ENCODE measurements around the gene CCNL1.
"Not testable (repeated sequence)": the region's sequence is repeated elsewhere in the genome, so short reads cannot be mapped to it uniquely, and the experiment has no call there.

Gene CCNL1

GRCh38 chr3:157121522-157121921 is 38.4 kb downstream of the CCNL1 start:
- DNase-seq, result no peak

- DNase-seq, result no peak
Observed at GRCh38 chr3:157120071-157120892, 39.7 kb downstream of the CCNL1 start.

DNA sequence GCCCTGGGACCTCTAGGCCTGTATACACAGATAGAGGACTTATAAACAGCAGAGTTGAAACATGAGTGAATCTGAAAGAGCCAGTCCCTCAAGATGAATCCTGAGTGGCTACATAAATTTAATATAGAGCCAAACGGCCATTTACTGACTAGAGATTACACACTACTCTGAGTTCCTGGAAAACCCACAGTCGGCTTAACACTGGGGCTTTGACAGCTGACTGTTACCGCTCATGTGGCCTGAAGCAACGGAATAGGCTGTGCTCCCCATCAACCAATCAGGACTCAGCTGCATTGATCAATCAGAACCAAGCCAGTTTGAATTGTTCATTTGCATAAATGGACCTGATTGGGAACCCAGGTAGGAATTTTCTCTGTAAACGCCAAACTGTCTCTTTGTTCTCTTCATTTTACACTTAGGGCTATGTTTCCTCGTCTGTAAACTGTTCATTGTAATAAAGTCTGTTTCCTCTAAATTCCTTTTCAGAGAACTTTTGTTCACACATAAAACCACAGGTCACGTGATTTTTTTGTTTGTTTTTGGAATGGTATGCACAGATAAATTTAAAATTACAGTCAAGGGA is 40.5 kb downstream of the CCNL1 start:
- DNase-seq, result no peak

GRCh38 chr3:157117875-157118654 is 41.9 kb downstream of the CCNL1 start:
- no peak for DNase-seq

DNA sequence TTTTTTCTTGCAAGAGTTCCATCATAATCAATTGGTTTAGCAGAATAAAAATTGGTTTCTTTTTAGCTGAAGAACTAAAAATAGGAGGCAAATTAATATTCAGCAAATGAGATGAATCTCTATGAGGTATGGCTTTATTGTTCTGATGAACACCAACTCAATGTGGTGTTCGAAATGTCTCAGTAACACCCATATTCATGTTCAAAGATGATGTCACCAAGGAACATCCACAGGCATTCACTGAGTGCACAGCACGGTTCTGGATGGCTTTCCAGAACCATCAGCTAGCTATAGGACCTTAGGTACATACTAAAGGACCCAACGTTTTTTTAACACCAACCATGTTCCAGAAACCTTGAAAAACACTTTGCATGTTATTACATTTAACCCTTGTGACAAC is 42.7 kb downstream of the CCNL1 start:
- DNase-seq, result no peak

- no peak for DNase-seq
Observed at GRCh38 chr3:157116017-157116416, 43.9 kb downstream of the CCNL1 start.

GRCh38 chr3:157115069-157116006 is 44.6 kb downstream of the CCNL1 start:
- no peak for DNase-seq

- no peak for DNase-seq
Observed at GRCh38 chr3:157113832-157114505, 46.0 kb downstream of the CCNL1 start.

DNA sequence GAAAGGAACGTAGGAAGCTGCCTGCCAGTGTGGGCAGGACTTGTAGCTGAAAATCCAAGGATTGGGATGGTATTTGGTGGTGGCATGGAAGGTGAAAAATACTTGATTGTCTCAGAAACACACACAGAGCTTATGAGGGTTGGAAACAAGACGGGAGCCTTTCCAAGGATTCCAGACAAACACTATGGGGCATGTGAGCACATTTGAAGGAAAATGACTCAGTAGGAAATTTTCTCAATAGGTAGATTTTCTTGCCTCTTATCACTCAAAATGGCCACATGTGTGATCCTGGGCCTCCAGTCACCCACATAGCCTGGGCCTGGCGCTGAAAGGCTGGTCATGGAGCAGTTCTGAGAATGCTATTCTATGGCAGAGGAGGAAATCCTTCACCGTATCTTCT is 47.4 kb downstream of the CCNL1 start:
- DNase-seq, result no peak

DNA sequence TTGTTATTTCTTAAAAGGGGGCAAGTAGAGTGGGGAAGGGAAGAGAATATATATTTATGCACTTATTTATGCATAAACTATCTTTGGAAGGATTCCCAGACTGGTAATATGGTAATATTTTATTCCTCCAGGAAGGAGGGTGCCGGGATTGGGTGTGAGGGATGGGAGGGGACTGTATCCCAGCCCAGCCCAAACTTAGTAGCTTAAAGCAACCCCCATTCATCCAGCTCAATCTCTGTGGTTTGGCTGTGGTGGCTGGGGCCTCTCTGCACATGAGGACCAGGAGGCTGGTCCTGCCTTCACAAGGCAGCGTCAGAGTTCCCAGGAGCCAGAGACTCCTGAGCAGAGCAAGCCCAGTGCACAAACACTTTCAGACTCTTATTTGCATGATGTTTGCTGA is 48.4 kb downstream of the CCNL1 start:
- DNase-seq, result no peak

DNA sequence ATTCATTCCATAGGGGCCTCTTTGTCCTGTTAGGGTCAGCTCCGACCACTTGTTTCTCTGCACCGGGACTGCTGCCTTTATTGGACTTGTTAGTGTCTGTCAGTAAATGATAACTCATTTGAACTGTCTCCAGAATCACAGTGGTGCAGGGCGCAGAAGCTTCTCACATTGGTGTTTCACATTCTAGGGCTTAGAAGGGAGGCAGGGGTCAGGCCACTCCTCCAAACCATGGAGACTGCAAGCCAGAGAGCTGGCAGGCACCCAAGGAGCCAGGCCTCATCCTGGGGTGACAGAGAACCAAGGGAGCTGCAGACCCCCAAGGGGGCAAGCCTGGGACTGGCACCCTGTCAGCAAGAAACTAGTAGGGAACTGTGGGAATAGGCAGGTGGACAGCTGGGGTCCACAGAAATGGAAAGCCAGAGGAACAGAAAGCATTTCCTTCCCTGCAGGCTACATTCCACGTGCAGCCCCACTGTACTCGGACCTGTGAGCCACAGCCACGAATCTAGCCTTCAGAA is 49.1 kb downstream of the CCNL1 start:
- no peak for DNase-seq

DNA sequence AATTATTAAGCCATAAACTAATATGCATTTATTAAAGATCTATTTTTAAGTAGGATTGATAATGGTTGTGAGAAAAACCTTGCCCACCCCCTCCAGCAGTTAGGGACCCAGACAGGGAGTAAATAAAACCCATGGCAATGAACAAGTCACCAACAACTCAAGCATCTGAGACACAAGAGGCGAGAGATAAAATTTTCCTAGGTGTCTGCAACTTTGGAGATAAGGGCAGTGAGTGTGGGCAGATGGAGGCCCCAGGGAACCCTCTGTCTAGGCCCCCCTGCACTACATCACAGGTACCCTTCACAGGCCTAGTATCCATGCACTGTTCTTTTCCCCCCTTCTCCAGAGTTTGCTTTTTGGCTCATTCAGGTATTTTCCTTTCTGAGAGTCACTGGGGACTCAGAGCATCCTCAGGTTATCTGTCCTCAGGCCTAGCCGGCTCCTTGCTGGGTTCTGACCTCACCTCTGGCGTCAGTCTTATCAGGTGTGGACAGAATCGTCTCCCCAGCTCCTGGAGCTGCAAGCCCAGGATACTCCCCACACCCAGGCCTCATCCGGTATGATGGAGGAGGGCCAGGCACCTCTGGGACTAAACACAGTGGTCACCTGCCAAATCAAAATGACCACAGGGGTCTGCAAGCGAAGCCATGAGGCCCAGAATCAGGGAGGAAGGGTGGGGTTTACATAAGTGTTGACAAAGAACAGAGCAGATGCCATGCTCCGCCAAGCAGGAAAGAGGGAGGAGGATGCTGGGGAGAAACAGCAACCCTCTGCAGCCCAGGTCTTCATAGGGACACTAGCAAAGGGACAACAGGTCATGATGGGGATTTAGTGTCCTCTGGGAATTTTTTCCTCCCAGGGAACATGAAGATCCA is 50.4 kb downstream of the CCNL1 start:
- no peak for DNase-seq

- DNase-seq, result no peak
Observed at GRCh38 chr3:157107644-157108133, 52.3 kb downstream of the CCNL1 start.

GRCh38 chr3:157107037-157107436 is 52.9 kb downstream of the CCNL1 start:
- no peak for DNase-seq

DNA sequence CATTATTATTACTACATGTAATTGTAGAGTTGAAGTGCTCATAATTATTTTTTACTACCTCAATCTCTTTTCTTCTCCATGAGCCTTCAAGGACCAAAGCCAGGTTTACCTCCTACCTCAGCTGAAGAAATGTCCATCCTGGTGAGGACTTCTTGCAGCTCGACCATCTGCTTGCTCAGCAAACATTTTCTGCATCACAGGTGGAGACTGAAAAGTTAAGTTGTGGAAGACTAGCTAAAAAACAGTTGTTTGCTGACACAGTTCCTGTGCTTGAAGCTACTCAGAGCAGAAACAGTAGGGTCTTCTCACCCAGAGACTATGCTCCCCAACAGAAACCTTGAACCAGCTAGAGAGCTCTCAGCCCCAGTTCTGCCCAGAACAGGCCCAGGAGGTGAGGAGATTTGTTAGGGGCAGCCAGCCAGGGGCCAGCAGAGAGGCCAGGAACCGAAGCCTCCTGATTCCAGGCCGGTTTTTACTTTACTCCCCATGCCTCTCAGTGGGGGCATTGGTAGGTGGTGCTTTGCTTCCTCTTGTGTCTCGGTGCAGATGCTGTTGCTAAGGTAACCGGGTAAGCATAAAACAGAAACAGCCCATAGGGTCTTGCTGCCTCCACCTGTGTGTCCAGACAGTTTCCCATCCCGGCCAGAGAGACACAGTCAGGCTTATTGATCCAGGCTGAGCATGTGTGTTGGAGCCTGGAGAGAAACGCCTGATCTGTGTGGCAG is 54.9 kb downstream of the CCNL1 start:
- DNase-seq, result no peak

- no peak for DNase-seq
Observed at GRCh38 chr3:157104521-157104920, 55.4 kb downstream of the CCNL1 start.

DNA sequence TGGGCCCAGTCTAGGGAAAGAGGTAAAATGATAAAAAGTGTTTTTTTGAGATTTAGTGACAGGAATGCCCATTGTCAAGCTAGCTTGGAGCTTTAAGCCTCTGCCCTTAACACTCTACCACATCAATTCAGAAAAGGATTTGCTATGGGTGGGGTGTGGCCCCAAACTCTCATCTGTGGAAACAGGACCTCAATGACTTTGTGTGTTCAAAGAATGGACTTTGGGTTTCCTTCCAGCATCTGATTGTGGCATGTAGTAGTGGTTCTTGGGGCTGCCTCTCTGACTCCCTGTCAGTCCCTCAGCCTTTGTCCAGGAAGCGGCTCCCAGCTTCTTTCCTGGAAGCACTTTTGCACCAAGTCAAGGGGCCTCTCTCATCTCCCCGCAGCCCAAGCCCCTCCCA is 56.1 kb downstream of the CCNL1 start:
- DNase-seq, result no peak

GRCh38 chr3:157103280-157103679 is 56.7 kb downstream of the CCNL1 start:
- DNase-seq, result no peak

DNA sequence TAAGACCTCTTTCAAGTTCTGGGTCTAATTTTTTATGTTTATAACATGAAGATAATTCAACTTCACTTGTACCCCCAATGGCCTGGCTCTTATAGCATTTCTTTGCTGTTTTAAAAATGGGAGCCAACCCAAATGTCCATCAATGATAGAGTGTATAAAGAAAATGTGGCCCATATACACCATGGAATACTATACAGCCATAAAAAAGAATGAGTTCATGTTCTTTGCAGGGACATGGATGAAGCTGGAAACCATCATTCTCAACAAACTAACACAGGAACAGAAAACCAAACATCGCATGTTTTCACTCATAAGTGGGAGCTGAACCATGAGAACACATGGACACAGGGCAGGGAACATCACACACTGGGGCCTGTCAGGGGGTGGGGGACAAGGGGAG is 57.4 kb downstream of the CCNL1 start:
- not testable (repeated sequence) for DNase-seq

GRCh38 chr3:157102098-157102497 is 57.8 kb downstream of the CCNL1 start:
- no peak for DNase-seq

All from amniotic stem cell (primary cell).